HG03439 (cell line): ENCODE results near the gene WFIKKN2.
"Not testable (repeated sequence)": the region's sequence is repeated elsewhere in the genome, so short reads cannot be mapped to it uniquely, and the experiment has no call there.

ENCODE experiments used
- ATAC-seq: cut with Tn5 transposase; IDR thresholded peaks from one replicate; pipeline ENCODE4 v1.9.1; 2021; ENCODE audit warnings: mild to moderate bottlenecking, moderate library complexity; ENCODE audit not compliant: unreplicated experiment

Gene WFIKKN2, protein sequence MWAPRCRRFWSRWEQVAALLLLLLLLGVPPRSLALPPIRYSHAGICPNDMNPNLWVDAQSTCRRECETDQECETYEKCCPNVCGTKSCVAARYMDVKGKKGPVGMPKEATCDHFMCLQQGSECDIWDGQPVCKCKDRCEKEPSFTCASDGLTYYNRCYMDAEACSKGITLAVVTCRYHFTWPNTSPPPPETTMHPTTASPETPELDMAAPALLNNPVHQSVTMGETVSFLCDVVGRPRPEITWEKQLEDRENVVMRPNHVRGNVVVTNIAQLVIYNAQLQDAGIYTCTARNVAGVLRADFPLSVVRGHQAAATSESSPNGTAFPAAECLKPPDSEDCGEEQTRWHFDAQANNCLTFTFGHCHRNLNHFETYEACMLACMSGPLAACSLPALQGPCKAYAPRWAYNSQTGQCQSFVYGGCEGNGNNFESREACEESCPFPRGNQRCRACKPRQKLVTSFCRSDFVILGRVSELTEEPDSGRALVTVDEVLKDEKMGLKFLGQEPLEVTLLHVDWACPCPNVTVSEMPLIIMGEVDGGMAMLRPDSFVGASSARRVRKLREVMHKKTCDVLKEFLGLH

DNA sequence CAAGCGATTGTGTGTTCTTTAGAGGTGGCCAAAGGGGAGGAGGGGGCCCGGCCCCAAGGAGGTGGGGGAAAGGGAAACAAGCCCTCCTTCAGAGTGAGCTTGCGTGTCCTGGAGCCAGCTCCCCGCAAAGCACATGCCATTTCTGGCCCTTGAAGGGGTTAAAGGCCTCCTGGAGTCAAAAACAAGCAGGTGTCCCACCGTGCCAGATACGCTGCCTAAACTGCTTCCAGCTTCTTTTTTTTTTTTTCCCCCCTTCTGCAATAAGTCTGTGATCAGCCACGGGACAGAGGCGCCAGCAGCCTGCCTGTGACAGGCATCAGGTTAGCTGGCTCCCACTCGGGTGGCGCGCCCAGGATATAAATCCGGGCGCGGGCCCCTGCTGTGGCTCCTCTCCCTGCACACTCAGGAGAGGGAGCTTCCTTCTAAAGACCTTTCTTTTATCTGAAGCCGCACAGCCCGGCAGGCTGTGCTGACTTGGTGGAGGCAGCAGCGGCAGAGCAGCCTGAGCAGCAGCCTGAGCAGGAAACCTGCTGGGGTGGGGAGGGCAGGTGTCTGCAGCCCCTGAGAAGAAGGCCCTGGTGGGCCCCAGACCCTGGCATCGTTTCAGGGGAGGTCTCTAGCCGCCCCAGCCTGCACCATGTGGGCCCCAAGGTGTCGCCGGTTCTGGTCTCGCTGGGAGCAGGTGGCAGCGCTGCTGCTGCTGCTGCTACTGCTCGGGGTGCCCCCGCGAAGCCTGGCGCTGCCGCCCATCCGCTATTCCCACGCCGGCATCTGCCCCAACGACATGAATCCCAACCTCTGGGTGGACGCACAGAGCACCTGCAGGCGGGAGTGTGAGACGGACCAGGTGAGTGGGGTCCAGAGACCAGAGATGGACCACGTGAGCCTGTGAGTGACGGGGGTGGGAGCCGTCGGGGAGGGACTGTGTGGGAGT, at the start of gene WFIKKN2:
WFIKKN2 (plus strand) TSS at position 286 of the 934 bp plus-strand sequence; CDS start at position 638, 352 bp downstream.
- no peak for ATAC-seq

- ATAC-seq, result no peak
Observed at GRCh38 chr17:50785946-50786570, 49.3 kb upstream of the WFIKKN2 start.

DNA sequence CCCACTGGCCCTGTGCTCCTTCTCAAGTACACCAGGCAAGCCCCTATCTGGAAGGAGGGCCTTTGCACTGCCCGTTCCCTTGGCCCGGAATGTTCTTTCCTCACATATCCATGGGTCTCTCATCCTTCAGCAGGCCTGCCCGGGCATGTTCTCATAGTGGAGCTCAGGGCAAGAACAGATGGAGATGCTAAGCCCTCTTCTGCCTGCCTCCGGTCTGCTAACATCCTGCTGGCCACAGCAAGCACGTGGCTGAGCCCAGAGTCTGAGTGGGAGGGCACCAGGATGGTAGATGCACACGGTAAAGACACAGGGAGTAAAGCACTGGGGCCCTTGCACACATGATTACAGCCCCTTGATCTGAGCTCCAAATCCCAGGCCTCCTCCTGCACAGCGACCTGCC, 48.3 kb upstream of the WFIKKN2 start:
- ATAC-seq, result no peak

DNA sequence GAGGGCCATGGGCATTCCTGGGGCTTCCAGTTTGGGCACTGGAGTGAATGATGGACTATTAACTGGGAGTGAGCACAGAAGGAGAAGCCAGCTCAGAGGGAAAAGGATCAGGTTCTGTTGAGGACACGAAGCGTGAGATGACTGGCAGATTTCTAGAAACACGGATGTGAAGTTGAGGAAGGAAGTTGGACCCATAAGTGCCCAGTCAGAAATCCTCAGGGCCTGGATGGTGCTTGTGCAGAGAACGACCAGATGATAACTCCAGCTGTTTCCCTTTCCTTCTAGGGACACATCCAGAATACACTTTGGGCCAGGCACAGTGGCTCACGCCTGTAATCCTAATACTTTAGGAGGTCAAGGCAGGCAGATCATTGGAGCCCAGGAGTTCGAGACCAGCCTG, 44.8 kb upstream of the WFIKKN2 start:
- ATAC-seq, result no peak

DNA sequence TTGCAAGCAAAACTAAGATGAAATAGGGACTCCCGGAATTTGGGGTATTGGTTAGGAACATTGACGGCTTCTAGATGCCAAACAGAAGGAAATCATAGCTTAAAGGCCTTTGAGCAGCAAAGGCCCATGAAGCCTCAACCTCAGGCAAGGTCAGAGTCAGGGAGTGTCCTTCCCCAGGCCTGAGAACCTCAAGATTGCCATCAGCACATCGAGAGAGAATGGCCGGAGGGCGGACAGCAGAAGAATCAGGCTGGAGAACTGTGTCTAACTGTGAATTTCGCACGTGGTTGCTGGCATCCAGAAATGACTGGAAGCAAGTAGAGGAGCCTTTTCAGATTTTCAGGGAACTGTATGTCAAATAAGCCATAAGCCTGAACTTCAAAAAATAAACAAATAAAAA, 43.3 kb upstream of the WFIKKN2 start:
- ATAC-seq, result no peak

DNA sequence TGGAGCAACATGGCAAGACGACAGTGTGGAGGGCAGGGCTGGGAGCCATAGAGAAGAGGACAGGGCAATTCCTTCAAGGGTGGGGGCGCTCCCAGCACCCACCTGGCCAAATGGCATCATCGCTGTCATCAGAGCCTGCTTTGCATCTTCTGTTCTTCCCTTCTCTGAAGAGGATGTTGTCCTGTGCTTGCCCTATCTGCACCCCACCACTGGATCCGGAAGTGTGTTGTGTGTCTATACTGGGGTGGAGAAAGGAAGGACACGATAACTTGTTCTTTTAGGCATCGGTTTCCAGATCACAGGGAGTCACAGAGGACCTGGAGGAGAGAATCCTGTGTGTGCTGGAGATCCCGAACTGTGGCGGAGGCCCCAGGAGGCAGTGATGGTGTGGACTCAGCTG, 42.4 kb upstream of the WFIKKN2 start:
- ATAC-seq, result no peak

- no peak for ATAC-seq
Observed at GRCh38 chr17:50794361-50794760, 41.0 kb upstream of the WFIKKN2 start.

- no peak for ATAC-seq
Observed at GRCh38 chr17:50797135-50797810, 38.1 kb upstream of the WFIKKN2 start.

DNA sequence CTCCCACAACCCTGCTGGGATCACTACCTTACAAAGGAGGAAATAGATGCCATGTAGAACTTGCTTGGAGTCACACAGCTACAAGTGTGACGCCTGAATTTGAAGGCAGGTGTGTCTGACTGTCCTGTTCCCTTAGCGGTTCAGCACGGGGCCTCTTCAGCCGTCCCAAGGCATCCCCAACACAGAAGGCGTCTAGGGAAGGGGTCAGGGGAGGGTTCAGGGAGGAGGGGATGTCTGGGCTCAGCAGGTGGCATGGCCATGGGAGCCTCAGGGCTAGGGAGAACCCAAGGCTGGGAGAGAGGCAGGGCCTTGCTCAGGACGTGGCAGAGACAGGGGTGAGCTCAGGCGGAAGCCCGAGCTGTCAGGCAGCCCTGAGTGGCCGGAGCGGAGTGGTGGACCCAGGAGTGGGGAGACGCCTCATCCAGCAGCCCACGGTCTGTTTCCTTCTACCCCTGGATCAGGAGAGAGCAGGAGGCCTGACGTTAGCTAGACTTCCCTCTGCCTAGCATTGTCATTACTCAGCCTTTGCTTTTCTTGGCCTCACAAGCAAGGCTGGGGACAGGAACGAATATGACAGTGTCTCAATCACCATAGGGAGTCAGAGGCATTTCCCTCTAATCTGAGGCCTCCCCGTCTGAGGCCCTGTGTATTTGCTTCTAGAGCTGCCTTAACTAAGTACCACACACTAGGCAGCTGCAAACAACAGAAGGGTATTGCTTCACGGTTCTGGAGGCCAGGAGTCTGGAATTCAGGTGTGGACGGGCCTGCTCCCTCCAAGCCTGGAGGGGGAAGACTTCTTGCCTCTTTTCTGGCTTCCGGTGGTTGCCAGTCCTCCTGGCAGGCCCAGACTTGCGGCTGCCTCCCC, 36.7 kb upstream of the WFIKKN2 start:
- no peak for ATAC-seq

GRCh38 chr17:50799582-50799981, 35.8 kb upstream of the WFIKKN2 start:
- ATAC-seq, result no peak

GRCh38 chr17:50800196-50800700, 35.1 kb upstream of the WFIKKN2 start:
- no peak for ATAC-seq

DNA sequence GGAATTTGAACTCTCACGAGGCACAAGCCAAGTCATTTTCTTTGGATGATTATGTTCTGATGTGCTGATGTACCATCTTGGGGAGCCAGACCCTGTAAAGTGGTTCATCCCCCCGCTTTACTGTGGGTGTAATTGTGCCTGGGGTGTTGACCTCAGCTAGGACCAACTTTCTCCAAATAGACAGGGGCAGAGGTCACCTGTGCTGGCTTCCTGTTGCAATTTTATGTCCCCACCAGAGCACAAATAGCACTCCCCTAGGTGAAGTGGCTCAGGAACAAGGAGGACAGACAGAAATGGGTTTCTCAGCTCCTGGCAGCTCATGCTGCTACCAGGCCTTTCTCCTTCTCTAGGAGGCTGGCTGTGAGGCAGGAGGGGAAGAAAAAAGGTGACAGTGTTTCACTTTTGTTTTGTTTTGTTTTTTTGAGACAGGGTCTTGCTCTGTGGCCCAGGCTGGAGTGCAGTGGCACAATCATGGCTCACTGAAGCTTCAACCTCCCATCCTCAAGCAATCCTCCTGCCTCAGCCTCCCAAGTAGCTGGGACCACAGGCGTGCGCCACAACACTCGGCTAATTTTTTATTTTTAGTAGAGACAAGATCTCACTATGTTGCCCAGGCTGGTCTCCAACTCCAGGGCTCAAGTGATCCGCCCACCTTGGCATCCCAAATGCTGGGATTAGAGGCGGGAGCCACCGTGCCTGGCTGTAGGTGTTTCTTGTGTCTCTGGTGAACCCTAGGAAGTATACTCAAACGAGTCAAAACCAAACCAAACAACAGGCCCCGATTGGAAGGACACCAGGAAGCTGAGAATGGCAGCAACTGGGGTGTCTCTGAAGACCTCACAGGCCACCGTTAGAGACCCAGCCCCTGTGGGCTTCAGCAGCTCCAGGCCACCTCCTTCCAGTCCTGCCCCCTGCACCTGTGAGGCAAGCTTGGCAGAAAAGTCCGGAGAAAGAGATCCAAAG, 32.5 kb upstream of the WFIKKN2 start:
- ATAC-seq, result no peak

DNA sequence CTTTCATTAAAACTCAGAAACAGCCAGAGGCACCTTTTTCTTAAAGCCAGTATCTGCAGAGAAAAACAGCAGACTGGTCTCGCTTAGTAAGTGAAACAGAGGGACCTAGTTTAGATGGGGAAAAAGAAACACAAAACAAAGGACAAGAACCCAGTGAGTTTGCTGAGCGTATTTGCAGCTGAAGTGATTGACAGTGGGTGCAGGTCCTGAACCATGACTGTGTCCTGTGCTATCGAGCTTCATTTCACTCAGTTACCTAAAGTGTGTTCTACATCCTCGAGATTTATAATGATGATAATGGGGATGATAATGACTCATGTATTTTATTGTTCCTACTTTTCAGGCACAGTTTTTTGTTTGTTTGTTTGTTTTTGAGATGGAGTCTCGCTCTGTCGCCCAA, 31.7 kb upstream of the WFIKKN2 start:
- ATAC-seq, result no peak

DNA sequence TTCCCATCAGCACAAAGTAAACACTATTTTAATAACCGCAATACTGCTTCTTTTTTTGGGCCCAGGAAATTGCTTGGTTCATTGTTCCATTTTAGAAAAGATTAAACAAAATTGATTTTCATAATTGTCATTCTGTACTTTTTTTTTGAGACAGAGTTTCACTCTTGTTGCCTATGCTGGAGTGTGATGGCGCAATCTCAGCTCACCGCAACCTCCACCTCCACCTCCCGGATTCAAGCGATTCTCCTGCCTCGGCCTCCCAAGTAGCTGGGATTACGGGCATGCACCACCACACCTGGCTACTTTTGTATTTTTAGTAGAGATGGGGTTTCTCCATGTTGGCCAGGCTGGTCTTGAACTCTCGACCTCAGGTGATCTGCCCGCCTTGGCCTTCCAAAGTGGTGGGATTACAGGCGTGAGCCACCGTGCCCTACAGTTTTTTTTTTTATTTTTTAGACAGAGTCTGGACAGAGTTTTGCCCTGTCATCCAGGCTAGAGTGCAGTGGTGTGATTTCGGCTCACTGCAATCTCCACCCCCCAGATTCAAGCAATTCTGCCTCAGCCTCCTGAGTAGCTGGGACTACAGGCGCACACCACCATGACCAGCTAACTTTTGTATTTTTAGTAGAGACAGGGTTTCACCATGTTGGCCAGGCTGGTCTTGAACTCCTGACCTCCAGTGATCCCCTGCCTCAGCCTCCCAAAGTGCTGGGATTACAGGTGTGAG, 30.5 kb upstream of the WFIKKN2 start:
- not testable (repeated sequence) for ATAC-seq

DNA sequence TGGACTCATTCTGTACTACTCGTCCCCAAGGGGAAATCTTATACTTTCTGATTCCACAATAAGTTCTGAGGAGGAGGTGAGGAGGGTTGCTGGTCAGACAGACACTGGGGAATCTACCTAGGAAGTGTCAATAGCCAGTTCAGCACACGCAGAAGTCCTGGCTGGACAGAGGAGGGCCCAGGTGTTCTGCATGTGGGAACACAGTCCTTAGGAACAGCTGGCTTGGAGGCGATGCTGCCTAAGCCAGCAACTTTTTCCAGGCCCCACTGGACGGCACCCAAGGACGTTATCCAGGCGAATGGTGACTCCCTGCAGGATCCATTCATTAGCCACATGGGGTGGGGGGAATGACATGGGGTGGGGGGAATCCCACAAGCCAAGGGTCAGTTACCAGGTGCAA, 29.9 kb upstream of the WFIKKN2 start:
- no peak for ATAC-seq

GRCh38 chr17:50806141-50806643, 29.2 kb upstream of the WFIKKN2 start:
- no peak for ATAC-seq

DNA sequence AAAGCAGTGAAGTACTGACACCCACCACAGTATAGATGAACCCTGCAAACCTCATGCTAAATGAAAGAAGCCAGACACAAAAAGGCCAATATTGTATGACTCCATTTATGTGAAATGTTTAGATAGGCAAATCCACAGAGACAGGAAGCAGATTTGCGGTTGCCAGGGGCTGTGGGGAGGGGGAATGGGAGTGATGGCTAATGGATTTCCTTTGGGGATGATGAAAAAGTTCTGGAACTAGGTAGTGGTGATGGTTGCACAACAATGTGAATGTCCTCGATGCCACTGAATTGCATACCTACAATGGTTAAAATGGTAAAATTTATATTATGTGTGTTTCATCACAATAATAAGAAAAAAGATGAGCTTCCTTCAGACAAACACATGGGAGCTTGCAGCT, 28.4 kb upstream of the WFIKKN2 start:
- ATAC-seq, result no peak
